Body of pancreas (tissue), 4 donors: Measurements from ENCODE around the gene UBE2L6.

Experiments used
- POLR2A ChIP-seq, 3 donors: fragments of 450-650 bp; IDR thresholded peaks; one replicate each; pipeline ENCODE4 v1.6.1; 2016; ENCODE audit warnings: antibody characterized with exemption in 3 of 3, mild to moderate bottlenecking in 2 of 3
- TF ChIP-seq, protein P1 (sequence below), 7 experiments: fragments of 450-650 bp in 4 of 7; fragments of 200-600 bp in 3 of 7; sonication (generic) in 3 of 7; IDR thresholded peaks; one replicate each; pipeline ENCODE4 v1.5.1; 2016 to 2019; ENCODE audit warnings: antibody characterized with exemption in 7 of 7

DNA sequence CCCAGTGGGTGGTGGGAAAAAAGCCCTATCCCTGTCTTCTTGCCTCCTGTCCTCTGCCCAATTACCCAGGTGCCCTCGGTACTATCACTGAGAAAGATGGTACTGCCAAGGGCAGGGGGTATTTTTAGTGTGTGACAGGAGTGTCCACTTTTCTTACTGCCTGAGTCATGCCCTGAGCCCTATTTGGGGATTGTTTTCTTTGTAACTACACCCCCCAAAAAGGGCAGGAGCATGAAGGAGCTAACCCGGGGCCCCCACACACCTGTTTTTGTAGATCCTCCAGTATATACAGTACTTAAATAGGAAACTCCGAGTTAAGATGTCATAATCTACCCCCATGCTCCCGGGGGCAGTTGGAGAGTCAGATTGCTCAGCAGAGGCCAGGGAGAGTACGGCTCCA is 26.3 kb downstream of the UBE2L6 start:
- TF ChIP-seq POLR2A (IDR thresholded peaks at IDR 0.05) = no peak
- TF ChIP-seq, protein P1, sequence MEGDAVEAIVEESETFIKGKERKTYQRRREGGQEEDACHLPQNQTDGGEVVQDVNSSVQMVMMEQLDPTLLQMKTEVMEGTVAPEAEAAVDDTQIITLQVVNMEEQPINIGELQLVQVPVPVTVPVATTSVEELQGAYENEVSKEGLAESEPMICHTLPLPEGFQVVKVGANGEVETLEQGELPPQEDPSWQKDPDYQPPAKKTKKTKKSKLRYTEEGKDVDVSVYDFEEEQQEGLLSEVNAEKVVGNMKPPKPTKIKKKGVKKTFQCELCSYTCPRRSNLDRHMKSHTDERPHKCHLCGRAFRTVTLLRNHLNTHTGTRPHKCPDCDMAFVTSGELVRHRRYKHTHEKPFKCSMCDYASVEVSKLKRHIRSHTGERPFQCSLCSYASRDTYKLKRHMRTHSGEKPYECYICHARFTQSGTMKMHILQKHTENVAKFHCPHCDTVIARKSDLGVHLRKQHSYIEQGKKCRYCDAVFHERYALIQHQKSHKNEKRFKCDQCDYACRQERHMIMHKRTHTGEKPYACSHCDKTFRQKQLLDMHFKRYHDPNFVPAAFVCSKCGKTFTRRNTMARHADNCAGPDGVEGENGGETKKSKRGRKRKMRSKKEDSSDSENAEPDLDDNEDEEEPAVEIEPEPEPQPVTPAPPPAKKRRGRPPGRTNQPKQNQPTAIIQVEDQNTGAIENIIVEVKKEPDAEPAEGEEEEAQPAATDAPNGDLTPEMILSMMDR (IDR thresholded peaks at IDR 0.05) = no peak
